Regular cardiac myocyte (primary cell): Measurements from ENCODE around the gene CIB2. TPM values are rescaled to one million over a fixed set of nuclear protein-coding genes. Genes with fewer than 3 reads are reported as not detected.

Experiments used
- total RNA-seq: library from RNA; depleted of rRNA; stranded (reverse); fragments of >200 nt; gene quantifications from 2 replicates; pipeline ENCODE4 v1.2.3, GENCODE V29; 2014

Gene CIB2
- total RNA-seq = 1.7 and 1.9 TPM in 2 replicates

GRCh38 chr15:78131295-78132061 lies at the start of gene CIB2:
Gene CIB2, minus strand, starts transcription at chr15:78131445. Its CDS starts 230 bp downstream, at chr15:78131215.

GRCh38 chr15:78149068-78149804 lies 18.0 kb upstream of the CIB2 start, which contains the start of gene IDH3A:
Gene IDH3A, plus strand, starts transcription at chr15:78149362. Its CDS starts 42 bp downstream, at chr15:78149404.

GRCh38 chr15:78092261-78093041 lies 38.8 kb downstream of the CIB2 start, which contains the start of gene SH2D7:
Gene SH2D7, plus strand, starts transcription at chr15:78092561. Its CDS starts 24 bp downstream, at chr15:78092585.

GRCh38 chr15:78077053-78077870 lies 54.0 kb downstream of the CIB2 start, which contains the start of gene TBC1D2B:
Gene TBC1D2B, minus strand, starts transcription at chr15:78077711. Its CDS starts 59 bp downstream, at chr15:78077652.

Other genes starting within 250 kb of the CIB2 start
- 28.6 and 46.5 TPM in 2 replicates for gene TBC1D2B, start 53.7 kb downstream of the CIB2 start, total RNA-seq
- gene SH2D7, start 38.9 kb downstream of the CIB2 start, total RNA-seq = not detected in 2 replicates
- gene IDH3A, start 17.9 kb upstream of the CIB2 start, total RNA-seq = 27.6 and 81.1 TPM in 2 replicates
- under 0.01 TPM in 1 of 2 replicates, not detected in the other for gene ACSBG1, start 103.1 kb upstream of the CIB2 start, total RNA-seq
- gene DNAJA4, start 133.1 kb upstream of the CIB2 start, total RNA-seq = 3.4 and 4.8 TPM in 2 replicates
- gene SKIC8, start 168.2 kb upstream of the CIB2 start, total RNA-seq = 62.6 and 120 TPM in 2 replicates
- not detected in 2 replicates for gene CRABP1, start 208.9 kb upstream of the CIB2 start, total RNA-seq